ENCODE measurements around the gene STRADB. TPM values are rescaled to one million over a fixed set of nuclear protein-coding genes. Genes with fewer than 3 reads are reported as not detected.
A peak's percentile ranks its signal among the peaks of the same experiment; 100 is the strongest.

STRADB gene
- total RNA-seq, 1 donor: 55.7 TPM

GRCh38 chr2:201507725-201508124 lies 56.2 kb downstream of the STRADB start:
- TF ChIP-seq, protein P1, sequence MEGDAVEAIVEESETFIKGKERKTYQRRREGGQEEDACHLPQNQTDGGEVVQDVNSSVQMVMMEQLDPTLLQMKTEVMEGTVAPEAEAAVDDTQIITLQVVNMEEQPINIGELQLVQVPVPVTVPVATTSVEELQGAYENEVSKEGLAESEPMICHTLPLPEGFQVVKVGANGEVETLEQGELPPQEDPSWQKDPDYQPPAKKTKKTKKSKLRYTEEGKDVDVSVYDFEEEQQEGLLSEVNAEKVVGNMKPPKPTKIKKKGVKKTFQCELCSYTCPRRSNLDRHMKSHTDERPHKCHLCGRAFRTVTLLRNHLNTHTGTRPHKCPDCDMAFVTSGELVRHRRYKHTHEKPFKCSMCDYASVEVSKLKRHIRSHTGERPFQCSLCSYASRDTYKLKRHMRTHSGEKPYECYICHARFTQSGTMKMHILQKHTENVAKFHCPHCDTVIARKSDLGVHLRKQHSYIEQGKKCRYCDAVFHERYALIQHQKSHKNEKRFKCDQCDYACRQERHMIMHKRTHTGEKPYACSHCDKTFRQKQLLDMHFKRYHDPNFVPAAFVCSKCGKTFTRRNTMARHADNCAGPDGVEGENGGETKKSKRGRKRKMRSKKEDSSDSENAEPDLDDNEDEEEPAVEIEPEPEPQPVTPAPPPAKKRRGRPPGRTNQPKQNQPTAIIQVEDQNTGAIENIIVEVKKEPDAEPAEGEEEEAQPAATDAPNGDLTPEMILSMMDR (IDR thresholded peaks at IDR 0.05; ENCODE audit: insufficient read depth, low read depth, low read length): no peak
- no peak overlapping the region for H3K4me3 ChIP-seq (ENCODE audit: low read depth, low read length)
- DNase-seq (ENCODE audit: low read depth): no peak

GRCh38 chr2:201513271-201513670 lies 61.7 kb downstream of the STRADB start:
- TF ChIP-seq, protein P1 (IDR thresholded peaks at IDR 0.05; ENCODE audit: insufficient read depth, low read depth, low read length): no peak
- DNase-seq (ENCODE audit: low read depth): peak; percentile 30
- no peak overlapping the region for H3K4me3 ChIP-seq (ENCODE audit: low read depth, low read length)

GRCh38 chr2:201515573-201516246 lies 64.2 kb downstream of the STRADB start:
- DNase-seq (ENCODE audit: low read depth): no peak
- TF ChIP-seq, protein P1 (IDR thresholded peaks at IDR 0.05; ENCODE audit: insufficient read depth, low read depth, low read length): no peak

GRCh38 chr2:201517094-201517493 lies 65.6 kb downstream of the STRADB start:
- TF ChIP-seq, protein P1 (IDR thresholded peaks at IDR 0.05; ENCODE audit: insufficient read depth, low read depth, low read length): no peak
- DNase-seq (ENCODE audit: low read depth): no peak
- no peak overlapping the region for H3K4me3 ChIP-seq (ENCODE audit: low read depth, low read length)

More at GRCh38 chr2:201515573-201516246, 64.2 kb downstream of the STRADB start:
- H3K4me3 ChIP-seq (ENCODE audit: low read depth, low read length): no peak overlapping the region

- peak; percentile 21 for DNase-seq (ENCODE audit: low read depth)
- TF ChIP-seq, protein P1 (IDR thresholded peaks at IDR 0.05; ENCODE audit: insufficient read depth, low read depth, low read length): no peak
- no peak overlapping the region for H3K4me3 ChIP-seq (ENCODE audit: low read depth, low read length)
Measured at GRCh38 chr2:201520201-201520600, 68.7 kb downstream of the STRADB start.

GRCh38 chr2:201522965-201523364 lies 71.4 kb downstream of the STRADB start:
- TF ChIP-seq, protein P1 (IDR thresholded peaks at IDR 0.05; ENCODE audit: insufficient read depth, low read depth, low read length): no peak
- no peak for DNase-seq (ENCODE audit: low read depth)

GRCh38 chr2:201523506-201523905 lies 72.0 kb downstream of the STRADB start:
- TF ChIP-seq, protein P1 (IDR thresholded peaks at IDR 0.05; ENCODE audit: insufficient read depth, low read depth, low read length): no peak
- no peak for DNase-seq (ENCODE audit: low read depth)
- H3K4me3 ChIP-seq (ENCODE audit: low read depth, low read length): no peak overlapping the region

More at GRCh38 chr2:201522965-201523364, 71.4 kb downstream of the STRADB start:
- no peak overlapping the region for H3K4me3 ChIP-seq (ENCODE audit: low read depth, low read length)
